CD4-positive, alpha-beta T cell (primary cell): ENCODE results near the gene STARD7. TPM values are rescaled to one million over a fixed set of nuclear protein-coding genes. Genes with fewer than 3 reads are reported as not detected.
A peak's percentile ranks its signal among the peaks of the same experiment; 100 is the strongest.

Experiments used
- ATAC-seq: fragments of 200-7000 bp; cut with Tn5 transposase; one replicate; pipeline ENCODE4 v1.10.0; 2022; ENCODE audit warnings: mild to moderate bottlenecking; ENCODE audit not compliant: poor library complexity
- CTCF ChIA-PET: fragments of 350-600 bp; sonication (Branson Sonifier 250); formaldehyde crosslinking; loops from one replicate; lab custom pipeline; 2021; ENCODE audit warnings: antibody characterized with exemption, inconsistent platforms; lab: Charles Lee
- POLR2A ChIA-PET: fragments of 350-600 bp; sonication (Branson Sonifier 250); formaldehyde crosslinking; loops from one replicate; lab custom pipeline; 2021; ENCODE audit warnings: antibody characterized with exemption, inconsistent platforms; lab: Charles Lee
- DNase-seq, 14 experiments: peaks; one replicate each; pipeline ENCODE4 v3.0.0-alpha.2; 2013 to 2020; ENCODE audit warnings: mixed read lengths in 2 of 14
- H3K27ac ChIP-seq, 2 donors: one replicate each; pipeline versions ENCODE4 v1.5.1 to v1.7.0; 2013; ENCODE audit warnings: low read length in 2 of 2, low read depth in 1 of 2, mild to moderate bottlenecking in 1 of 2
- H3K27me3 ChIP-seq, 2 experiments: 1 replicate in 1 of 2; 2 replicates in 1 of 2; pipeline versions ENCODE4 v1.6.1 to v1.7.0; 2013; ENCODE audit warnings: low read length in 2 of 2, control low read depth in 1 of 2, mild to moderate bottlenecking in 1 of 2, moderate library complexity in 1 of 2; ENCODE audit not compliant: insufficient read depth in 2 of 2, control insufficient read depth in 1 of 2
- H3K36me3 ChIP-seq: one replicate; pipeline ENCODE4 v1.6.1; 2013; ENCODE audit warnings: low read length, control low read depth; ENCODE audit not compliant: insufficient read depth
- H3K4me1 ChIP-seq: one replicate; pipeline ENCODE4 v1.6.1; 2013; ENCODE audit warnings: low read length, control low read depth; ENCODE audit not compliant: insufficient read depth
- H3K4me3 ChIP-seq: one replicate; pipeline ENCODE4 v1.5.1; 2013; ENCODE audit warnings: mild to moderate bottlenecking, low read length, moderate library complexity
- H3K9me3 ChIP-seq, 2 experiments: 1 replicate in 1 of 2; 2 replicates in 1 of 2; pipeline versions ENCODE4 v1.6.1 to v1.7.0; 2013; ENCODE audit warnings: low read length in 2 of 2, mild to moderate bottlenecking in 2 of 2, control low read depth in 1 of 2, moderate library complexity in 1 of 2; ENCODE audit not compliant: control insufficient read depth in 1 of 2, insufficient read depth in 1 of 2
- H3K27ac Mint-ChIP-seq: one replicate; pipeline ENCODE4 v1.8.0; 2020; ENCODE audit warnings: mixed read lengths
- H3K27me3 Mint-ChIP-seq: one replicate; pipeline ENCODE4 v1.8.0; 2021; ENCODE audit warnings: mixed read lengths
- H3K36me3 Mint-ChIP-seq: one replicate; pipeline ENCODE4 v1.8.0; 2021; ENCODE audit warnings: low read depth, mixed read lengths
- H3K4me1 Mint-ChIP-seq: one replicate; pipeline ENCODE4 v1.8.0; 2021; ENCODE audit warnings: low read depth, mixed read lengths
- H3K4me3 Mint-ChIP-seq: one replicate; pipeline ENCODE4 v1.8.0; 2020; ENCODE audit warnings: mild to moderate bottlenecking, mixed read lengths
- H3K9me3 Mint-ChIP-seq: one replicate; pipeline ENCODE4 v1.8.0; 2020; ENCODE audit warnings: mixed read lengths
- intact Hi-C, 2 experiments: fragments of 100-400 bp; cut with DNase I in 1 of 2; cut with micrococcal nuclease in 1 of 2; formaldehyde crosslinking; loops; one replicate each; pipeline versions ENCODE4 v1.15.1 to v1.9.0; 2023 to 2025; cut with DNase I, micrococcal nuclease
- total RNA-seq, 174 experiments: library from RNA in 2 of 174; stranded (reverse) in 2 of 174; gene quantifications; one replicate each; pipeline ENCODE4 v1.2.3 and lab custom pipeline; 2021 to 2026
- TF ChIP-seq, protein P1 (sequence below): fragments of 200-600 bp; IDR thresholded peaks from one replicate; pipeline ENCODE4 v1.8.0; 2022; ENCODE audit warnings: antibody characterized with exemption, mild to moderate bottlenecking

Gene STARD7
- total RNA-seq, 2 experiments from 2014 or later: 57.4 to 58.6 TPM

- peaks cover 3% of the 10 kb centered on the region for H3K36me3 Mint-ChIP-seq
- no peak overlapping the region for H3K4me3 Mint-ChIP-seq
- H3K27ac Mint-ChIP-seq: peak overlapping the region; percentile 80
- intact Hi-C loops: no loop called here
- TF ChIP-seq, protein P1, sequence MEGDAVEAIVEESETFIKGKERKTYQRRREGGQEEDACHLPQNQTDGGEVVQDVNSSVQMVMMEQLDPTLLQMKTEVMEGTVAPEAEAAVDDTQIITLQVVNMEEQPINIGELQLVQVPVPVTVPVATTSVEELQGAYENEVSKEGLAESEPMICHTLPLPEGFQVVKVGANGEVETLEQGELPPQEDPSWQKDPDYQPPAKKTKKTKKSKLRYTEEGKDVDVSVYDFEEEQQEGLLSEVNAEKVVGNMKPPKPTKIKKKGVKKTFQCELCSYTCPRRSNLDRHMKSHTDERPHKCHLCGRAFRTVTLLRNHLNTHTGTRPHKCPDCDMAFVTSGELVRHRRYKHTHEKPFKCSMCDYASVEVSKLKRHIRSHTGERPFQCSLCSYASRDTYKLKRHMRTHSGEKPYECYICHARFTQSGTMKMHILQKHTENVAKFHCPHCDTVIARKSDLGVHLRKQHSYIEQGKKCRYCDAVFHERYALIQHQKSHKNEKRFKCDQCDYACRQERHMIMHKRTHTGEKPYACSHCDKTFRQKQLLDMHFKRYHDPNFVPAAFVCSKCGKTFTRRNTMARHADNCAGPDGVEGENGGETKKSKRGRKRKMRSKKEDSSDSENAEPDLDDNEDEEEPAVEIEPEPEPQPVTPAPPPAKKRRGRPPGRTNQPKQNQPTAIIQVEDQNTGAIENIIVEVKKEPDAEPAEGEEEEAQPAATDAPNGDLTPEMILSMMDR: no peak
- DNase-seq (no peak), ATAC-seq (no peak)
- H3K4me1 Mint-ChIP-seq: peaks cover 83% of the 10 kb centered on the region
- Histone ChIP-seq H3K4me1 (peaks cover 69% of the 10 kb centered on the region), H3K27ac (no peak overlapping the region), H3K27me3 (no peaks in the 10 kb centered on the region), H3K36me3 (no peaks in the 10 kb centered on the region), H3K9me3 (no peaks in the 10 kb centered on the region), H3K4me3 (no peak overlapping the region)
- H3K9me3 Mint-ChIP-seq: no peaks in the 10 kb centered on the region
- no peaks in the 10 kb centered on the region for H3K27me3 Mint-ChIP-seq
- POLR2A ChIA-PET: no interaction called here
- CTCF ChIA-PET: no interaction called here
Observed at GRCh38 chr2:96153291-96153713, 55.3 kb downstream of the STARD7 start.

DNA sequence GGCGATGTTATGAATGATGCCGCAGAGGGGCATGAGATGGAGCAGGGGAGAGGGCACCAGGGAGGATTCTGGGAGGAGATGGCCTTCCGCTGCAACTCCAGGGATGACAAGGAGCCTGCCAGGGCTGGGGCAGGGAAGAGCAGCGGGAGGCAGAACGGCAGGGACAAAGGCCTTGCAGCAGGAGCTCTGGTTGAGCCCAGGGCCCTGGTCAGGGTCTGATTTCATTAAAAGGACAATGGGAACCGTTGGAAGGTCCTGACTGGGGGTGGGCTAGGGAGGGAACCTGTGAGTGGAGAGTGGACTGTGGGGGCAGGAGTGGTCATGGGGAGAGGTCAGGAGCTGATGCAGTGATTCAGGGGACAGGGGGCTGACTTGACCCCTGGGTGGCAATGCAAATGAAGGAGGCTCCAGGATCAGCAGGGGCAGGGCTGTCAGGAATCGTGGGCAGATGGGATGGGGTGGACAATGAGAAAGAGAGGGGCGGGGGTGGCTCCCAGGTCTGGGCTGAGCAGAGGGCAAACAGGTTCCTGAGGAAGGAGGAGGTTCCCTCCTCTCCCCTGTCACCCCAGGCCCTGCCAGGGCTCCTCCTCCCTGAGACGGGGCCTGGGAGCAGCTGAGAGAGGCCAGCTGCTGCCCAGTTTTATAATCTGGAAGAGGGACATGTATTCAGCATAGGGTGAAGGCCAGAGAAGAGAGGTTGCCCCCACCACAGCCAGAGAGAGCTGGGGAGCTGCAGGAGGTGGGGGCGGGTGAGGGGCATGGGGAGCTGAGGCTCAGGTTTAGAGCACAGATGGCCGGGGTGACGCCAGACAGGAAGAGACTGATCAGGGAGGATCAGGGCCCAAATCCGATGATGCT is 56.1 kb downstream of the STARD7 start:
- no peak overlapping the region for H3K4me3 ChIP-seq
- TF ChIP-seq, protein P1: no peak
- Mint-ChIP-seq H3K9me3 (no peaks in the 10 kb centered on the region), H3K27ac (peak overlapping the region; percentile 98), H3K4me1 (peaks cover 83% of the 10 kb centered on the region), H3K4me3 (peak overlapping the region; percentile 77), H3K27me3 (no peaks in the 10 kb centered on the region), H3K36me3 (peaks cover 5% of the 10 kb centered on the region)
- no peaks in the 10 kb centered on the region for H3K9me3 ChIP-seq
- no peaks in the 10 kb centered on the region for H3K36me3 ChIP-seq
- DNase-seq (peak in 1 of 14 experiments; percentile 13), ATAC-seq (no peak)
- H3K27me3 ChIP-seq: no peaks in the 10 kb centered on the region
- intact Hi-C loops: no loop called here
- peaks cover 69% of the 10 kb centered on the region for H3K4me1 ChIP-seq
- H3K27ac ChIP-seq: no peak overlapping the region
- CTCF ChIA-PET: no interaction called here
- POLR2A ChIA-PET: interaction anchor here (0.7 to 0.9 kb wide), 2 partner anchors 22 to 51 kb away, joined by 3 read pairs; no protein-coding TSS in a partner anchor

GRCh38 chr2:96151595-96152303 is 56.9 kb downstream of the STARD7 start:
- ChIA-PET POLR2A (interaction anchor here (0.7 to 2.0 kb wide), 4 partner anchors 13 to 51 kb away, joined by 3 to 10 read pairs (median 3); partner anchors contain the start of gene ASTL), CTCF (no interaction called here)
- Mint-ChIP-seq H3K4me1 (peaks cover 83% of the 10 kb centered on the region), H3K27me3 (no peaks in the 10 kb centered on the region), H3K9me3 (no peaks in the 10 kb centered on the region), H3K27ac (peak overlapping the region; percentile 98), H3K4me3 (peak overlapping the region; percentile 77), H3K36me3 (peaks cover 5% of the 10 kb centered on the region)
- DNase-seq (no peak), ATAC-seq (no peak)
- TF ChIP-seq, protein P1: no peak
- no peak overlapping the region for H3K4me3 ChIP-seq
- no peaks in the 10 kb centered on the region for H3K36me3 ChIP-seq
- intact Hi-C loops: no loop called here
- H3K4me1 ChIP-seq: peaks cover 69% of the 10 kb centered on the region
- H3K9me3 ChIP-seq: no peaks in the 10 kb centered on the region
- no peak overlapping the region for H3K27ac ChIP-seq
- no peaks in the 10 kb centered on the region for H3K27me3 ChIP-seq
